ENCODE results near the gene GRB2. TPM values are rescaled to one million over a fixed set of nuclear protein-coding genes. Genes with fewer than 3 reads are reported as not detected.
A peak's percentile ranks its signal among the peaks of the same experiment; 100 is the strongest.

Gene GRB2
- total and polyA plus RNA-seq, 4 donors: 36.6 to 106 (median 67.5) TPM

- no peak overlapping the region for H3K27ac ChIP-seq (ENCODE audit: low read depth in 1 of 2, low read length in 2 of 2)
- intact Hi-C loops (cut with DNase I): loop anchor here in 1 of 2 donors (10.0 kb wide), 1 partner anchor 195 kb away; the partner anchor contains the start of genes CASKIN2 and TSEN54
- WGBS, 2 donors: 81% methylated on average over 20 of the region's 20 CpGs
- no peaks in the 10 kb centered on the region for H3K27me3 ChIP-seq (ENCODE audit: control insufficient read depth in 1 of 2, insufficient read depth in 2 of 2, low read length in 1 of 2)
- no peak overlapping the region for H3K4me3 ChIP-seq (ENCODE audit: low read length in 2 of 2)
- ATAC-seq (ENCODE audit: low FRiP score) (no peak), DNase-seq (no peak)
- H3K4me1 ChIP-seq (ENCODE audit: control insufficient read depth in 1 of 2, insufficient read depth in 2 of 2, low read length in 2 of 2): no peaks in the 10 kb centered on the region
- H3K9me3 ChIP-seq (ENCODE audit: control insufficient read depth, low read length): no peaks in the 10 kb centered on the region
- peaks cover 2% of the 10 kb centered on the region in 2 donors for H3K36me3 ChIP-seq (ENCODE audit: control insufficient read depth in 1 of 2, insufficient read depth in 2 of 2, low read length in 1 of 2)
These were observed 85.4 kb downstream of the GRB2 start for GRCh38 chr17:75319904-75320691.

GRCh38 chr17:75318615-75319222 lies 86.8 kb downstream of the GRB2 start:
- no peak overlapping the region for H3K4me3 ChIP-seq (ENCODE audit: low read length in 2 of 2)
- H3K27ac ChIP-seq (ENCODE audit: low read depth in 1 of 2, low read length in 2 of 2): no peak overlapping the region
- DNase-seq: no peak
- H3K36me3 ChIP-seq (ENCODE audit: control insufficient read depth in 1 of 2, insufficient read depth in 2 of 2, low read length in 1 of 2): peaks cover 2% of the 10 kb centered on the region in 2 donors
- intact Hi-C loops (cut with DNase I): no loop called here
- H3K4me1 ChIP-seq (ENCODE audit: control insufficient read depth in 1 of 2, insufficient read depth in 2 of 2, low read length in 2 of 2): no peaks in the 10 kb centered on the region
- 80 to 86% methylated on average over 10 of the region's 10 CpGs for WGBS, 2 donors
- no peaks in the 10 kb centered on the region for H3K9me3 ChIP-seq (ENCODE audit: control insufficient read depth, low read length)
- no peak for ATAC-seq (ENCODE audit: low FRiP score)
- no peaks in the 10 kb centered on the region for H3K27me3 ChIP-seq (ENCODE audit: control insufficient read depth in 1 of 2, insufficient read depth in 2 of 2, low read length in 1 of 2)

- Histone ChIP-seq H3K9me3 (ENCODE audit: control insufficient read depth, low read length) (no peaks in the 10 kb centered on the region), H3K27ac (ENCODE audit: low read depth in 1 of 2, low read length in 2 of 2) (no peak overlapping the region), H3K4me1 (ENCODE audit: control insufficient read depth in 1 of 2, insufficient read depth in 2 of 2, low read length in 2 of 2) (no peaks in the 10 kb centered on the region), H3K4me3 (ENCODE audit: low read length in 2 of 2) (no peak overlapping the region), H3K27me3 (ENCODE audit: control insufficient read depth in 1 of 2, insufficient read depth in 2 of 2, low read length in 1 of 2) (no peaks in the 10 kb centered on the region), H3K36me3 (ENCODE audit: control insufficient read depth in 1 of 2, insufficient read depth in 2 of 2, low read length in 1 of 2) (peaks cover 2% of the 10 kb centered on the region in 2 donors)
- intact Hi-C loops (cut with DNase I): no loop called here
- DNase-seq (no peak), ATAC-seq (ENCODE audit: low FRiP score) (no peak)
- 67 to 70% methylated on average over 10 of the region's 10 CpGs for WGBS, 2 donors
These were observed 87.3 kb downstream of the GRB2 start for GRCh38 chr17:75318211-75318610.

- Histone ChIP-seq H3K4me1 (ENCODE audit: control insufficient read depth in 1 of 2, insufficient read depth in 2 of 2, low read length in 2 of 2) (no peaks in the 10 kb centered on the region), H3K9me3 (ENCODE audit: control insufficient read depth, low read length) (no peaks in the 10 kb centered on the region), H3K36me3 (ENCODE audit: control insufficient read depth in 1 of 2, insufficient read depth in 2 of 2, low read length in 1 of 2) (peaks cover 2% of the 10 kb centered on the region in 2 donors), H3K27ac (ENCODE audit: low read depth in 1 of 2, low read length in 2 of 2) (no peak overlapping the region), H3K4me3 (ENCODE audit: low read length in 2 of 2) (no peak overlapping the region), H3K27me3 (ENCODE audit: control insufficient read depth in 1 of 2, insufficient read depth in 2 of 2, low read length in 1 of 2) (no peaks in the 10 kb centered on the region)
- ATAC-seq (ENCODE audit: low FRiP score) (no peak), DNase-seq (no peak)
- intact Hi-C loops (cut with DNase I): no loop called here
- WGBS, 2 donors: 79 to 82% methylated on average over 11 of the region's 11 CpGs
These were observed 87.8 kb downstream of the GRB2 start for GRCh38 chr17:75317671-75318070.

GRCh38 chr17:75316253-75316652 lies 89.2 kb downstream of the GRB2 start:
- H3K9me3 ChIP-seq (ENCODE audit: control insufficient read depth, low read length): no peaks in the 10 kb centered on the region
- no peak for DNase-seq
- no peak overlapping the region for H3K4me3 ChIP-seq (ENCODE audit: low read length in 2 of 2)
- 80 to 86% methylated on average over 5 of the region's 5 CpGs for WGBS, 2 donors
- H3K27ac ChIP-seq (ENCODE audit: low read depth in 1 of 2, low read length in 2 of 2): no peak overlapping the region
- intact Hi-C loops (cut with DNase I): no loop called here
- no peak for ATAC-seq (ENCODE audit: low FRiP score)
- H3K36me3 ChIP-seq (ENCODE audit: control insufficient read depth in 1 of 2, insufficient read depth in 2 of 2, low read length in 1 of 2): peaks cover 0 to 2% of the 10 kb centered on the region in 2 donors
- H3K4me1 ChIP-seq (ENCODE audit: control insufficient read depth in 1 of 2, insufficient read depth in 2 of 2, low read length in 2 of 2): no peaks in the 10 kb centered on the region
- H3K27me3 ChIP-seq (ENCODE audit: control insufficient read depth in 1 of 2, insufficient read depth in 2 of 2, low read length in 1 of 2): no peaks in the 10 kb centered on the region

- ATAC-seq (ENCODE audit: low FRiP score) (no peak), DNase-seq (no peak)
- Histone ChIP-seq H3K27ac (ENCODE audit: low read depth in 1 of 2, low read length in 2 of 2) (no peak overlapping the region), H3K9me3 (ENCODE audit: control insufficient read depth, low read length) (no peaks in the 10 kb centered on the region), H3K4me3 (ENCODE audit: low read length in 2 of 2) (no peak overlapping the region), H3K36me3 (ENCODE audit: control insufficient read depth in 1 of 2, insufficient read depth in 2 of 2, low read length in 1 of 2) (peaks cover 0 to 2% of the 10 kb centered on the region in 2 donors), H3K27me3 (ENCODE audit: control insufficient read depth in 1 of 2, insufficient read depth in 2 of 2, low read length in 1 of 2) (no peaks in the 10 kb centered on the region), H3K4me1 (ENCODE audit: control insufficient read depth in 1 of 2, insufficient read depth in 2 of 2, low read length in 2 of 2) (no peaks in the 10 kb centered on the region)
- 85 to 87% methylated on average over 19 of the region's 19 CpGs for WGBS, 2 donors
- intact Hi-C loops (cut with DNase I): no loop called here
These were observed 89.8 kb downstream of the GRB2 start for GRCh38 chr17:75315541-75316243.

GRCh38 chr17:75313941-75314551 lies 91.4 kb downstream of the GRB2 start:
- DNase-seq: peak in 1 of 2 donors; percentile 77
- H3K27ac ChIP-seq (ENCODE audit: low read depth in 1 of 2, low read length in 2 of 2): no peak overlapping the region
- WGBS, 2 donors: 78 to 80% methylated on average over 14 of the region's 14 CpGs
- no peaks in the 10 kb centered on the region for H3K27me3 ChIP-seq (ENCODE audit: control insufficient read depth in 1 of 2, insufficient read depth in 2 of 2, low read length in 1 of 2)
- H3K9me3 ChIP-seq (ENCODE audit: control insufficient read depth, low read length): no peaks in the 10 kb centered on the region
- H3K36me3 ChIP-seq (ENCODE audit: control insufficient read depth in 1 of 2, insufficient read depth in 2 of 2, low read length in 1 of 2): no peaks in the 10 kb centered on the region
- no peaks in the 10 kb centered on the region for H3K4me1 ChIP-seq (ENCODE audit: control insufficient read depth in 1 of 2, insufficient read depth in 2 of 2, low read length in 2 of 2)
- no peak overlapping the region for H3K4me3 ChIP-seq (ENCODE audit: low read length in 2 of 2)
- ATAC-seq (ENCODE audit: low FRiP score): peak; percentile 42
- intact Hi-C loops (cut with DNase I): no loop called here

- no peaks in the 10 kb centered on the region for H3K4me1 ChIP-seq (ENCODE audit: control insufficient read depth in 1 of 2, insufficient read depth in 2 of 2, low read length in 2 of 2)
- H3K36me3 ChIP-seq (ENCODE audit: control insufficient read depth in 1 of 2, insufficient read depth in 2 of 2, low read length in 1 of 2): no peaks in the 10 kb centered on the region
- no peak overlapping the region for H3K4me3 ChIP-seq (ENCODE audit: low read length in 2 of 2)
- no peaks in the 10 kb centered on the region for H3K9me3 ChIP-seq (ENCODE audit: control insufficient read depth, low read length)
- ATAC-seq (ENCODE audit: low FRiP score) (no peak), DNase-seq (peak in 1 of 2 donors; percentile 72)
- H3K27me3 ChIP-seq (ENCODE audit: control insufficient read depth in 1 of 2, insufficient read depth in 2 of 2, low read length in 1 of 2): no peaks in the 10 kb centered on the region
- WGBS, 2 donors: 74 to 79% methylated on average over 19 to 20 of the region's 20 CpGs
- intact Hi-C loops (cut with DNase I): no loop called here
- no peak overlapping the region for H3K27ac ChIP-seq (ENCODE audit: low read depth in 1 of 2, low read length in 2 of 2)
These were observed 96.5 kb downstream of the GRB2 start for GRCh38 chr17:75308732-75309629.
